Panc1 (cell line): ENCODE measurements around the gene PNMA8A. TPM values are rescaled to one million over a fixed set of nuclear protein-coding genes. Genes with fewer than 3 reads are reported as not detected.

Experiments used
- ATAC-seq: fragments of 200-7000 bp; cut with Tn5 transposase; 2 replicates; pipeline ENCODE4 v1.9.1; 2020; ENCODE audit warnings: mild to moderate bottlenecking, moderate library complexity
- BruUV-seq: library from RNA; stranded (reverse); fragments of 400-500 nt; replicated peaks from 2 replicates; lab custom pipeline; 2021; lab: Mats Ljungman, UMichigan
- CTCF ChIA-PET: fragments of 300-600 bp; sonication (Branson Sonifier 250); formaldehyde crosslinking; loops from one replicate; lab custom pipeline; 2022; ENCODE audit warnings: antibody characterized with exemption; lab: Charles Lee
- POLR2A ChIA-PET: fragments of 300-600 bp; sonication (Branson Sonifier 250); formaldehyde crosslinking; loops from one replicate; lab custom pipeline; 2022; ENCODE audit warnings: antibody characterized with exemption; lab: Charles Lee
- DNase-seq: peaks from one replicate; pipeline ENCODE4 v3.0.0-alpha.2; 2010; ENCODE audit warnings: low read depth, low spot score
- H3K27ac ChIP-seq: 2 replicates; pipeline ENCODE4 v1.5.1; 2011; ENCODE audit warnings: mild to moderate bottlenecking, low read length, inconsistent platforms
- H3K27me3 ChIP-seq: fragments of 200-500 bp; sonication (Bioruptor generic); 2 replicates; pipeline ENCODE4 v1.6.0; 2014; ENCODE audit warnings: low read length, inconsistent platforms; ENCODE audit not compliant: control insufficient read depth, insufficient read depth
- H3K36me3 ChIP-seq: fragments of 200-500 bp; sonication (Bioruptor generic); 2 replicates; pipeline ENCODE4 v1.5.1; 2014; ENCODE audit warnings: inconsistent platforms, mild to moderate bottlenecking, low read length, moderate library complexity; ENCODE audit not compliant: control insufficient read depth, insufficient read depth
- H3K4me1 ChIP-seq: 2 replicates; pipeline ENCODE4 v1.5.1; 2011; ENCODE audit warnings: inconsistent platforms, mild to moderate bottlenecking, low read length, moderate library complexity; ENCODE audit not compliant: control insufficient read depth, insufficient read depth
- H3K4me3 ChIP-seq, 2 experiments: 2 replicates each; pipeline ENCODE4 v1.5.1; 2011 to 2012; ENCODE audit warnings: low read depth in 2 of 2, low read length in 2 of 2, mild to moderate bottlenecking in 2 of 2, inconsistent platforms in 1 of 2, moderate library complexity in 1 of 2
- H3K9me3 ChIP-seq: fragments of 200-500 bp; sonication (Bioruptor generic); 2 replicates; pipeline ENCODE4 v1.5.1; 2014; ENCODE audit warnings: low read depth, mild to moderate bottlenecking, inconsistent platforms, low read length, moderate library complexity; ENCODE audit not compliant: control insufficient read depth, insufficient read depth
- CTCF ChIP-seq: fragments of 450-650 bp; IDR thresholded peaks from 2 replicates; pipeline ENCODE4 v1.5.1; 2017; ENCODE audit warnings: mild to moderate bottlenecking
- POLR2AphosphoS5 ChIP-seq: IDR thresholded peaks from 2 replicates; pipeline ENCODE4 v1.6.1; 2012; ENCODE audit warnings: mild to moderate bottlenecking, low read depth, low read length, moderate library complexity
- REST ChIP-seq, 2 experiments: IDR thresholded peaks; 2 replicates each; pipeline ENCODE4 v1.6.1; 2011 to 2012; ENCODE audit warnings: low read depth in 2 of 2, control low read depth in 1 of 2, low read length in 1 of 2, mild to moderate bottlenecking in 1 of 2, moderate library complexity in 1 of 2; ENCODE audit not compliant: insufficient read depth in 1 of 2
- SIN3A ChIP-seq: IDR thresholded peaks from 2 replicates; pipeline ENCODE4 v1.6.1; 2012; ENCODE audit warnings: low read depth, mild to moderate bottlenecking, low read length, moderate library complexity, borderline replicate concordance; ENCODE audit not compliant: insufficient read depth
- TCF7L2 ChIP-seq: IDR thresholded peaks from 2 replicates; pipeline ENCODE4 v1.6.1; 2011; ENCODE audit warnings: mild to moderate bottlenecking, low read depth, low read length, inconsistent platforms
- in situ Hi-C: cut with HindIII; loops from 2 replicates; pipeline ENCODE4 v1.10.0; 2016; ENCODE audit warnings: low sequenced_read_pairs, low pct_unique_long_range_greater_than_20kb
- intact Hi-C: fragments of 100-400 bp; cut with micrococcal nuclease; formaldehyde crosslinking; loops from one replicate; pipeline ENCODE4 v1.10.0; 2022; ENCODE audit not compliant: unreplicated experiment
- total RNA-seq: library from RNA; stranded (reverse); gene quantifications from one replicate; pipeline ENCODE4 v1.2.1, GENCODE V29; 2021; ENCODE audit not compliant: unreplicated experiment

Gene PNMA8A
- total RNA-seq, 1 experiment from 2014 or later: not detected

- ChIA-PET POLR2A (no interaction called here), CTCF (no interaction called here)
- DNase-seq: no peak
- Histone ChIP-seq H3K4me1 (no peaks in the 10 kb centered on the region), H3K27ac (no peak overlapping the region), H3K4me3 (no peak overlapping the region), H3K36me3 (no peaks in the 10 kb centered on the region), H3K9me3 (no peaks in the 10 kb centered on the region), H3K27me3 (no peaks in the 10 kb centered on the region)
- no TSS peak for BruUV-seq
- in situ Hi-C loops: no loop called here
- no peak for TF ChIP-seq SIN3A
- TF ChIP-seq REST (IDR thresholded peaks at IDR 0.05; ENCODE audit: insufficient read depth in 1 of 2, low read depth in 2 of 2, low read length in 1 of 2): no peak
- no peak for TF ChIP-seq TCF7L2
- no peak for TF ChIP-seq CTCF
- TF ChIP-seq POLR2AphosphoS5: no peak
- no peak for ATAC-seq
- intact Hi-C loops: no loop called here
Observed at GRCh38 chr19:46447006-46447405, 24.4 kb downstream of the PNMA8A start.

GRCh38 chr19:46446021-46446420 is 25.3 kb downstream of the PNMA8A start:
- Histone ChIP-seq H3K9me3 (no peaks in the 10 kb centered on the region), H3K4me3 (no peak overlapping the region), H3K4me1 (no peaks in the 10 kb centered on the region), H3K27ac (no peak overlapping the region), H3K36me3 (no peaks in the 10 kb centered on the region), H3K27me3 (no peaks in the 10 kb centered on the region)
- intact Hi-C loops (no loop called here), in situ Hi-C loops (no loop called here)
- CTCF ChIA-PET: no interaction called here
- no TSS peak for BruUV-seq
- DNase-seq (no peak), ATAC-seq (no peak)
- POLR2A ChIA-PET: no interaction called here
- TF ChIP-seq POLR2AphosphoS5: no peak
- TF ChIP-seq REST (IDR thresholded peaks at IDR 0.05; ENCODE audit: insufficient read depth in 1 of 2, low read depth in 2 of 2, low read length in 1 of 2): no peak
- no peak for TF ChIP-seq CTCF
- TF ChIP-seq SIN3A: no peak
- no peak for TF ChIP-seq TCF7L2
